KMS-11 (cell line): ENCODE measurements around the gene RBM34.

Experiments used
- H2AFZ ChIP-seq: fragments of 200-600 bp; sonication (generic); 2 replicates; pipeline ENCODE4 v1.6.1; 2016; ENCODE audit warnings: antibody characterized with exemption, mixed run types, low read depth
- H3K27ac ChIP-seq: fragments of 200-600 bp; sonication (generic); 2 replicates; pipeline ENCODE4 v1.6.1; 2016; ENCODE audit warnings: mild to moderate bottlenecking, mixed run types
- H3K27me3 ChIP-seq: fragments of 200-600 bp; sonication (generic); 2 replicates; pipeline ENCODE4 v1.6.1; 2017; ENCODE audit warnings: mild to moderate bottlenecking, low read depth, mixed run types, moderate library complexity; ENCODE audit not compliant: insufficient read depth
- H3K36me3 ChIP-seq: fragments of 200-600 bp; sonication (generic); 2 replicates; pipeline ENCODE4 v1.6.1; 2017; ENCODE audit warnings: mild to moderate bottlenecking, mixed run types; ENCODE audit not compliant: insufficient read depth
- H3K4me1 ChIP-seq: fragments of 200-600 bp; sonication (generic); 2 replicates; pipeline ENCODE4 v1.6.1; 2016; ENCODE audit warnings: mild to moderate bottlenecking, low read depth, mixed run types; ENCODE audit not compliant: poor library complexity, severe bottlenecking
- H3K4me2 ChIP-seq: fragments of 200-600 bp; sonication (generic); 2 replicates; pipeline ENCODE4 v1.7.0; 2016; ENCODE audit warnings: mild to moderate bottlenecking, mixed run types
- H3K4me3 ChIP-seq: fragments of 200-600 bp; sonication (generic); IDR thresholded peaks from 2 replicates; pipeline ENCODE4 v1.6.1; 2017; ENCODE audit warnings: low read depth, low read length, mixed read lengths; ENCODE audit not compliant: insufficient read depth
- H3K79me2 ChIP-seq: fragments of 200-600 bp; sonication (generic); 2 replicates; pipeline ENCODE4 v1.6.1; 2016; ENCODE audit warnings: low read depth, mixed run types; ENCODE audit not compliant: insufficient read depth
- H3K9ac ChIP-seq: fragments of 200-600 bp; sonication (generic); 2 replicates; pipeline ENCODE4 v1.6.1; 2016; ENCODE audit warnings: mild to moderate bottlenecking, mixed run types
- H4K20me1 ChIP-seq: fragments of 200-600 bp; sonication (generic); 2 replicates; pipeline ENCODE4 v1.6.1; 2016; ENCODE audit warnings: mild to moderate bottlenecking, mixed run types; ENCODE audit not compliant: insufficient read depth
- TF ChIP-seq, protein P1 (sequence below): fragments of 200-600 bp; sonication (generic); conservative IDR thresholded peaks from 2 replicates; pipeline ENCODE4 v1.6.1; 2017; ENCODE audit warnings: low read depth, mild to moderate bottlenecking, antibody characterized with exemption, low read length, moderate library complexity, mixed read lengths

The RBM34 gene

DNA sequence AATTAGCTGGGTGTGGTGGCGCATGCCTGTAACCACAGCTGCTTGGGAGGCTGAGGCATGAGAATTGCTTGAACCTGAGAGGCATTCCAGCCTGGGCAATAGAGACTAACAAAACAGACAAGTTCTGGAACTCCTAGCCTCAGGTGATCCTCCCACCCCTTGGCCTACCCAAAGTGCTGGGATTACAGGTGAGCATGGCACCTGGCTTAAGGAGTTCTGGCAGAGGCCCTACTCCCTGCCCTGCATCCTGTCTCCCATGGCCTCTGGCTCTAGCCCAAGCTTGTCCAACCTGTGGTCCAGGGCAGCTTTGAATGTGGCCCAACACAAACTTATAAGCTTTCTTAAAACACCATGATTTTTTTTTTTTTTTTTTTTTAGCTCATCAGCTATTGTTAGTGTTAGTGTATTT is 52.9 kb downstream of the RBM34 start:
- TF ChIP-seq, protein P1, sequence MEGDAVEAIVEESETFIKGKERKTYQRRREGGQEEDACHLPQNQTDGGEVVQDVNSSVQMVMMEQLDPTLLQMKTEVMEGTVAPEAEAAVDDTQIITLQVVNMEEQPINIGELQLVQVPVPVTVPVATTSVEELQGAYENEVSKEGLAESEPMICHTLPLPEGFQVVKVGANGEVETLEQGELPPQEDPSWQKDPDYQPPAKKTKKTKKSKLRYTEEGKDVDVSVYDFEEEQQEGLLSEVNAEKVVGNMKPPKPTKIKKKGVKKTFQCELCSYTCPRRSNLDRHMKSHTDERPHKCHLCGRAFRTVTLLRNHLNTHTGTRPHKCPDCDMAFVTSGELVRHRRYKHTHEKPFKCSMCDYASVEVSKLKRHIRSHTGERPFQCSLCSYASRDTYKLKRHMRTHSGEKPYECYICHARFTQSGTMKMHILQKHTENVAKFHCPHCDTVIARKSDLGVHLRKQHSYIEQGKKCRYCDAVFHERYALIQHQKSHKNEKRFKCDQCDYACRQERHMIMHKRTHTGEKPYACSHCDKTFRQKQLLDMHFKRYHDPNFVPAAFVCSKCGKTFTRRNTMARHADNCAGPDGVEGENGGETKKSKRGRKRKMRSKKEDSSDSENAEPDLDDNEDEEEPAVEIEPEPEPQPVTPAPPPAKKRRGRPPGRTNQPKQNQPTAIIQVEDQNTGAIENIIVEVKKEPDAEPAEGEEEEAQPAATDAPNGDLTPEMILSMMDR, result no peak
- Histone ChIP-seq H3K4me1 (peaks cover 38% of the 10 kb centered on the region), H3K4me3 (no peak overlapping the region), H3K27ac (no peak overlapping the region), H3K4me2 (no peak overlapping the region), H4K20me1 (no peaks in the 10 kb centered on the region), H2AFZ (no peak overlapping the region), H3K27me3 (no peaks in the 10 kb centered on the region), H3K79me2 (peaks cover 5% of the 10 kb centered on the region; the same call in 1 of the 2 replicates), H3K9ac (no peak overlapping the region), H3K36me3 (peaks cover 16% of the 10 kb centered on the region; the same call in 1 of the 2 replicates)

DNA sequence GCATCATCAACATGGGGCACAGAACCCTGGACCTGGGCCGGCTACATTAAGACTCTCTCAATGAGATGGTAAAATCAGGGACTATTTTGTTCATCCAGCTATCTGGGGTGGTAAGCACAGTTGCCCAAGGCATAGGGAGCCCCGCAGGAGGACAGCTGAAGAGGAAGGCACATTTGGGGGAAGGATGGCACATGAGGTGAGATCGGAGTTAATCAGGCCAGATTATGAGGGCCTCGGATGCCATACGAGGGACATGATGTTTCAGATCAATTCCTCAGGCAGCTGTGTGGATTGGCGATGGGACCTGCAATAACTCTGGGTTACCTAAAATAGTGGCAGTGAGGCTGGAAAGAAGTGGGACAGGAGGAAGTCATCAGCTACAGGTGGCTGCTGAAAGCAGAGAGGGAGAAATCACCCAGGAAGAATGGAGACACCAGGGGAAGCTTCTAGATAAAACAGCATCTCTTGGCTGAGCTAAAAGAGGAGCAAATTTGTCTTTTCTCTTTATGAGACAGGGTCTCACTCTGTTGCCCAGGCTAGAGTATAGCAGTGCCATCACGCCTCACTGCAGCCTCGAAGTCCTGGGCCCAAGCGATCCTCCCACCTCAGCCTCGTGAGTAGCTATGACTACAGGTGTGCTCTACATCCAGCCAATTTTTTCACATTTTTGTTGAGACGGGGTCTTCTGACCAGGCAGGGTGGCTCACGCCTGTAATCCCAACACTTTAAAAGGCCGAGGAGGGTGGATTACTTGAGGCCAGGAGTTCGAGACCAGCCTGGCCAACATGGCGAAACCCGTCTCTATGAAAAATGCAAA is 53.5 kb downstream of the RBM34 start:
- Histone ChIP-seq H3K79me2 (no peaks in the 10 kb centered on the region; the same call in 1 of the 2 replicates), H3K27ac (no peak overlapping the region), H4K20me1 (no peaks in the 10 kb centered on the region), H3K9ac (no peak overlapping the region), H3K4me2 (no peak overlapping the region), H3K4me3 (no peak overlapping the region), H3K36me3 (peaks cover 10% of the 10 kb centered on the region; the same call in 1 of the 2 replicates), H3K27me3 (no peaks in the 10 kb centered on the region), H2AFZ (no peak overlapping the region), H3K4me1 (peaks cover 35% of the 10 kb centered on the region)
- TF ChIP-seq, protein P1, result no peak

DNA sequence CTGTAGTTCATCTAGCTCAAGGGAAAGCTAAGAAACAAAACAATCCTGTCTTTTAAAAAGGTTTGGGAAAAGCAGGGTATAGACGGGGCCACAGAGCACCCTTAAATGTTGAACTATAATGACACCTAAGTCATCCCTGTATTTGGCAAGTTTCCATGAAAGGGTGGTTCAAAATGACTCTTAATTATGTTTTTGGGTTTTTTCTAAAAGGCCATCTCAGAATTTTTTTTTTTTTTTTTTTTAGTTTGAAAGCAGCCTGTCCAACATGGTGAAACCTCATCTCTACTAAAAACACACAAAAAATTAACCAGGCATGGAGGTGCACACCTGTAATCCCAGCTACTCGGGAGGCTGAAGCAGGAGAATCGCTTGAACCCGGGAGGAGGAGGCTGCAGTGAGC is 54.6 kb downstream of the RBM34 start:
- TF ChIP-seq, protein P1, result no peak
- Histone ChIP-seq H3K4me1 (peaks cover 35% of the 10 kb centered on the region), H3K36me3 (peaks cover 8% of the 10 kb centered on the region; the same call in 1 of the 2 replicates), H3K4me2 (peak overlapping the region; percentile 66), H3K27ac (no peak overlapping the region; the same call in 1 of the 2 replicates), H3K9ac (no peak overlapping the region), H4K20me1 (no peaks in the 10 kb centered on the region), H3K27me3 (no peaks in the 10 kb centered on the region), H3K4me3 (no peak overlapping the region), H3K79me2 (no peaks in the 10 kb centered on the region), H2AFZ (no peak overlapping the region)

DNA sequence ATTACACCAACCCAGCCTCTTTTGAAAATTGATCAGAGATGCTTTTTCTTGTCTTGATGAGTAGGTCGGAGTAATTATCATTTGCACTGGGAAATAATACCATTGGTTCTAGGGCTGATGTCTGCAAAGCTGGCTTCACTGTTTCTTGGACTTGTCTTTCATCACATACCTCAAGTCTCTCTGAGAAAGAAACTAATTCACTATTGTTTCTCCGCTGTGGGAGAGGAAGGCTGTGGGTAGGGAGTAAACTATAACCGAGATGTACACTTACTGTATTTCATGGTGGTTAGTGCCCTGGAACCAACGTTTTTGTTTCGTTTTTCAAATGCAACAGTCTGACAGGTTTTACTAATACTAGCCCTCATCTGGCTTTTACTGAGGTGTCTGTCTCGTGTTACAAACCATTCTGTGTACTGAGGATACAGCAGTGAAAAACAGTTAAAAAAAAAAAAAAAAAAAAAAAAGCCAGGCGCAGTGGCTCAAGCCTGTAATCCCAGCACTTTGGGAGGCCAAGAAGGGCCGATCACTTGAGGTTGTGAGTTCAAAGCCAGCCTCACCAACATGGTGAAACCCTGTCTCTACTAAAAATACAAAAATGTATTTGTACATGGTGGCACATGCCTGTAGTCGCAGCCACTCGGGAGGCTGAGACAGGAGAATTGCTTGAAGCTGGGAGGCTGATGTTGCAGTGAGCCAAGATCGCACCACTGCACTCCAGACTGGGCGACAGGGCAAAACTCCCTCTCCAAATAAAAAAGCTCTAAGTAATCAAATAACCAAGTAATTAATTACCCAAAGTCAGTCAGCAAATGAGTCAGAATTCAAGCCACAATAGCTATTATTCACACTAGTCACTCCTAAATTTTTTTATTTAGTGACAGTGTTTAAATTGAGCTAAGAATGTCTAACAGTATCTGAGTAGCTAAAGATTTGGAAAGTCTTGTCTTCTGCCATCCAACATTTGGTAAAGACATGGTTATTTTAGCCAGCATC is 55.7 kb downstream of the RBM34 start:
- Histone ChIP-seq H3K36me3 (peaks cover 8% of the 10 kb centered on the region; the same call in 1 of the 2 replicates), H3K79me2 (no peaks in the 10 kb centered on the region), H4K20me1 (no peaks in the 10 kb centered on the region), H2AFZ (peak overlapping the region; percentile 55; the same call in 1 of the 2 replicates), H3K9ac (peak overlapping the region; percentile 82; the same call in 1 of the 2 replicates), H3K4me3 (no peak overlapping the region), H3K4me2 (peak overlapping the region; percentile 89), H3K4me1 (peaks cover 35% of the 10 kb centered on the region), H3K27me3 (no peaks in the 10 kb centered on the region), H3K27ac (peak overlapping the region; percentile 82)
- TF ChIP-seq, protein P1, result no peak
